H1 (cell line): Measurements from ENCODE around the gene P2RY11. TPM values are rescaled to one million over a fixed set of nuclear protein-coding genes. Genes with fewer than 3 reads are reported as not detected.

Experiments
- BCL11A ChIP-seq, 2 experiments: IDR thresholded peaks; one replicate each; pipeline ENCODE4 v1.6.1; 2011; ENCODE audit warnings: low read depth in 2 of 2, low read length in 2 of 2, mild to moderate bottlenecking in 2 of 2
- CBX5 ChIP-seq: fragments of 300-800, 300-1000 bp; sonication (generic); IDR thresholded peaks from 2 replicates; pipeline ENCODE4 v1.7.1; 2016; ENCODE audit warnings: antibody characterized with exemption, low read length, low read depth
- CHD7 ChIP-seq: fragments of 300-600 bp; sonication (generic); IDR thresholded peaks from 2 replicates; pipeline ENCODE4 v1.7.1; 2012; ENCODE audit warnings: low read length, moderate library complexity, mild to moderate bottlenecking, inconsistent platforms; ENCODE audit not compliant: insufficient replicate concordance
- CTBP2 ChIP-seq: IDR thresholded peaks from 2 replicates; pipeline ENCODE4 v1.7.0; 2011; ENCODE audit warnings: borderline replicate concordance, mild to moderate bottlenecking, moderate library complexity, mixed read lengths, low read length; ENCODE audit not compliant: insufficient read depth, insufficient read length
- POLR2AphosphoS5 ChIP-seq: IDR thresholded peaks from 2 replicates; pipeline ENCODE4 v1.6.1; 2011; ENCODE audit warnings: low read depth, low read length
- SIRT6 ChIP-seq: IDR thresholded peaks from one replicate; pipeline ENCODE4 v1.7.1; 2012; ENCODE audit warnings: low read length, inconsistent platforms
- polyA plus RNA-seq, 7 experiments: library from polyadenylated mRNA; depleted of rRNA in 3 of 7; stranded (reverse) in 5 of 7; unstranded in 2 of 7; fragments of >200 nt in 5 of 7; fragments of 200-250 nt in 2 of 7; gene quantifications; 1 replicate in 5 of 7; 2 replicates in 1 of 7; 4 replicates in 1 of 7; pipeline versions ENCODE4 v1.2.1 to v1.2.3, GENCODE V29; 2011 to 2013; ENCODE audit warnings: missing spikeins in 2 of 7, mixed read lengths in 2 of 7
- total RNA-seq: library from RNA; stranded (reverse); fragmentation: NEBNext Ultra II Directional; extraction: Animal tissue kit (Norgen Biotek cat#: 25700); gene quantifications from 2 replicates; pipeline ENCODE4 v1.2.1, GENCODE V29; 2021
- TF ChIP-seq, protein P1 (sequence below): IDR thresholded peaks from 2 replicates; pipeline ENCODE4 v1.6.1; 2012; ENCODE audit warnings: inconsistent platforms

Gene P2RY11
- total and polyA plus RNA-seq, 2 of the 8 experiments (the other 6 are each of a cell fraction or from before 2014, with no cell fraction given) = 9.2 to 18.0 TPM

- TF ChIP-seq POLR2AphosphoS5 (peak; percentile 64), BCL11A (IDR thresholded peaks at IDR 0.05; ENCODE audit: low read depth in 2 of 2, low read length in 2 of 2) (no peak), CBX5 (no peak), CTBP2 (no peak), CHD7 (no peak), SIRT6 (no peak)
- TF ChIP-seq, protein P1, sequence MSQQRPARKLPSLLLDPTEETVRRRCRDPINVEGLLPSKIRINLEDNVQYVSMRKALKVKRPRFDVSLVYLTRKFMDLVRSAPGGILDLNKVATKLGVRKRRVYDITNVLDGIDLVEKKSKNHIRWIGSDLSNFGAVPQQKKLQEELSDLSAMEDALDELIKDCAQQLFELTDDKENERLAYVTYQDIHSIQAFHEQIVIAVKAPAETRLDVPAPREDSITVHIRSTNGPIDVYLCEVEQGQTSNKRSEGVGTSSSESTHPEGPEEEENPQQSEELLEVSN = no peak
- TF ChIP-seq, all 59 proteins: peak for 2
Observed at GRCh38 chr19:10112037-10112761, 706 bp downstream of the P2RY11 start (continued).
